PC-3 (cell line): ENCODE data around the gene UTRN. TPM values are rescaled to one million over a fixed set of nuclear protein-coding genes. Genes with fewer than 3 reads are reported as not detected.
A peak's percentile ranks its signal among the peaks of the same experiment; 100 is the strongest.

Experiments used
- ATAC-seq: fragments of 200-7000 bp; cut with Tn5 transposase; 2 replicates; pipeline ENCODE4 v1.9.1; 2020; ENCODE audit warnings: mild to moderate bottlenecking, moderate library complexity
- BruUV-seq: library from RNA; stranded (reverse); fragments of 400-500 nt; replicated peaks from 2 replicates; lab custom pipeline; 2021; lab: Mats Ljungman, UMichigan
- CTCF ChIA-PET: fragments of 300-600 bp; sonication (Branson Sonifier 250); formaldehyde crosslinking; loops from one replicate; lab custom pipeline; 2022; ENCODE audit warnings: antibody characterized with exemption; lab: Charles Lee
- POLR2A ChIA-PET: fragments of 300-600 bp; sonication (Branson Sonifier 250); formaldehyde crosslinking; loops from one replicate; lab custom pipeline; 2022; ENCODE audit warnings: antibody characterized with exemption; ENCODE audit not compliant: unreplicated experiment; lab: Charles Lee
- DNase-seq: peaks from one replicate; pipeline ENCODE4 v3.0.0-alpha.2; 2015
- H2AFZ ChIP-seq: fragments of 300-600 bp; sonication (generic); 2 replicates; pipeline ENCODE4 v1.6.0; 2016; ENCODE audit warnings: antibody characterized with exemption, low read length
- H3F3A ChIP-seq: fragments of 300-600 bp; sonication (generic); one replicate; pipeline ENCODE4 v1.6.0; 2017; ENCODE audit warnings: antibody characterized with exemption, low read length, control low read depth, mild to moderate bottlenecking; ENCODE audit not compliant: unreplicated experiment
- H3K27ac ChIP-seq: fragments of 300-600 bp; sonication (generic); 2 replicates; pipeline ENCODE4 v1.5.1; 2016; ENCODE audit warnings: mild to moderate bottlenecking, low read length
- H3K27me3 ChIP-seq: fragments of 300-600 bp; sonication (generic); 2 replicates; pipeline ENCODE4 v1.6.1; 2016; ENCODE audit warnings: low read length, mixed read lengths
- H3K36me3 ChIP-seq: fragments of 300-600 bp; sonication (generic); 2 replicates; pipeline ENCODE4 v1.6.1; 2016; ENCODE audit warnings: low read depth, mixed run types, low read length, mixed read lengths
- H3K4me1 ChIP-seq: fragments of 300-600 bp; sonication (generic); 2 replicates; pipeline ENCODE4 v1.5.1; 2016; ENCODE audit warnings: low read length; ENCODE audit not compliant: insufficient read depth
- H3K4me2 ChIP-seq: fragments of 300-600 bp; sonication (generic); 2 replicates; pipeline ENCODE4 v1.6.0; 2016; ENCODE audit warnings: low read length
- H3K4me3 ChIP-seq: fragments of 300-600 bp; sonication (generic); 2 replicates; pipeline ENCODE4 v1.5.1; 2016; ENCODE audit warnings: mild to moderate bottlenecking, low read length, mixed read lengths
- H3K79me2 ChIP-seq: fragments of 300-600 bp; sonication (generic); 2 replicates; pipeline ENCODE4 v1.6.1; 2017; ENCODE audit warnings: low read length, mixed read lengths
- H3K9ac ChIP-seq: fragments of 300-600 bp; sonication (generic); 2 replicates; pipeline ENCODE4 v1.6.0; 2016; ENCODE audit warnings: mild to moderate bottlenecking, low read length
- H3K9me2 ChIP-seq: fragments of 300-600 bp; sonication (generic); replicated peaks from 2 replicates; pipeline ENCODE4 v1.6.1; 2016; ENCODE audit warnings: mixed run types, low read length, mixed read lengths
- H3K9me3 ChIP-seq: fragments of 300-600 bp; sonication (generic); 2 replicates; pipeline ENCODE4 v1.6.1; 2016; ENCODE audit warnings: low read length, mixed read lengths
- H4K20me1 ChIP-seq: fragments of 300-600 bp; sonication (generic); 2 replicates; pipeline ENCODE4 v1.6.1; 2016; ENCODE audit warnings: low read length, mixed read lengths
- CTCF ChIP-seq: fragments of 300-600 bp; sonication (generic); conservative IDR thresholded peaks from 2 replicates; pipeline ENCODE4 v1.5.1; 2017; ENCODE audit warnings: antibody characterized with exemption, low read depth, mild to moderate bottlenecking, low read length
- EZH2 ChIP-seq: fragments of 300-600 bp; sonication (generic); IDR thresholded peaks from one replicate; pipeline ENCODE4 v1.6.1; 2017; ENCODE audit warnings: antibody characterized with exemption, mild to moderate bottlenecking, low read length; ENCODE audit not compliant: unreplicated experiment
- EZH2phosphoT487 ChIP-seq: fragments of 300-600 bp; sonication (generic); IDR thresholded peaks from 2 replicates; pipeline ENCODE4 v1.6.1; 2018; ENCODE audit warnings: mild to moderate bottlenecking, antibody characterized with exemption, low read length, borderline replicate concordance
- intact Hi-C: fragments of 100-400 bp; cut with micrococcal nuclease; formaldehyde crosslinking; loops from 2 replicates; pipeline ENCODE4 v1.9.0; 2023
- total RNA-seq: library from RNA; depleted of rRNA; stranded (reverse); fragments of >200 nt; gene quantifications from 2 replicates; pipeline ENCODE4 v1.2.3, GENCODE V29; 2014

UTRN gene
- total RNA-seq, 1 experiment from 2014 or later, result 58.3 TPM

- intact Hi-C loops, result no loop called here
- no TSS peak for BruUV-seq
- CTCF ChIA-PET, result no interaction called here
Measured at GRCh38 chr6:144326393-144326792, 41.3 kb downstream of the UTRN start.

DNA sequence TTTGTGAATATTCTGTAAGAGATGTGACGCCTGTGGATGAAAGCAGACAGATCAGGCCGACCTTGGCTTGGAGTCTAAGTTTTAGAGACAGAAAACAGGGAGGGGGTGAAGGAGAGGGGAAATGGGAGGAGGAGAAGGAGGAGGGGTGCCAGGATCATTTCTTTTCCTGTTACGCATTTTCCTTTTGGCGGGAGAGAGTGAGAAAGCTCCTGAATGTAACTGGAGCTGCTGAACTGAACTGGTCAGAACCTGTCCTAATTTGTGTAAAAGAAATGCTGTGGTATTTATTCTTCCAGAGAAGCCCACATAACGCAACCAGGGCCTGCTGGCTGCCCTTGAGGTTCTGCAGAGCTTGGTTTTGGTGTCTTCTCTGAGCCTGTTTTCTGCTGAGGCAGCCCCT, 41.9 kb downstream of the UTRN start:
- H3K79me2 ChIP-seq, result peaks cover 73% of the 10 kb centered on the region
- no peak overlapping the region for H2AFZ ChIP-seq
- intact Hi-C loops, result no loop called here
- no peak for DNase-seq
- H4K20me1 ChIP-seq, result no peaks in the 10 kb centered on the region
- H3K4me1 ChIP-seq, result peaks cover 34% of the 10 kb centered on the region
- CTCF ChIA-PET, result no interaction called here
- H3K4me3 ChIP-seq, result no peak overlapping the region
- no peaks in the 10 kb centered on the region for H3F3A ChIP-seq
- no peaks in the 10 kb centered on the region for H3K9me3 ChIP-seq
- TF ChIP-seq EZH2phosphoT487 (no peak), CTCF (no peak), EZH2 (no peak)
- H3K9me2 ChIP-seq, result no peaks in the 10 kb centered on the region
- H3K4me2 ChIP-seq, result no peak overlapping the region
- POLR2A ChIA-PET, result no interaction called here
- H3K9ac ChIP-seq, result no peak overlapping the region
- no TSS peak for BruUV-seq
- H3K36me3 ChIP-seq, result no peaks in the 10 kb centered on the region
- H3K27ac ChIP-seq, result no peak overlapping the region
- no peaks in the 10 kb centered on the region for H3K27me3 ChIP-seq
- ATAC-seq, result no peak

More at GRCh38 chr6:144326393-144326792, 41.3 kb downstream of the UTRN start:
- no peak overlapping the region for H3K4me3 ChIP-seq
- no peaks in the 10 kb centered on the region for H3K9me3 ChIP-seq
- H3K36me3 ChIP-seq, result no peaks in the 10 kb centered on the region
- POLR2A ChIA-PET, result no interaction called here
- H4K20me1 ChIP-seq, result no peaks in the 10 kb centered on the region
- H3K27me3 ChIP-seq, result no peaks in the 10 kb centered on the region
- H3K4me1 ChIP-seq, result peaks cover 37% of the 10 kb centered on the region
- H3F3A ChIP-seq, result no peaks in the 10 kb centered on the region
- peaks cover 66% of the 10 kb centered on the region for H3K79me2 ChIP-seq
- ATAC-seq, result no peak
- H3K9me2 ChIP-seq, result no peaks in the 10 kb centered on the region
- TF ChIP-seq CTCF (no peak), EZH2phosphoT487 (no peak), EZH2 (no peak)
- H3K9ac ChIP-seq, result no peak overlapping the region
- no peak for DNase-seq
- no peak overlapping the region for H2AFZ ChIP-seq
- H3K4me2 ChIP-seq, result no peak overlapping the region
- H3K27ac ChIP-seq, result no peak overlapping the region

GRCh38 chr6:144330017-144330987, 45.2 kb downstream of the UTRN start:
- intact Hi-C loops, result no loop called here
- CTCF ChIA-PET, result no interaction called here
- POLR2A ChIA-PET, result no interaction called here
- Histone ChIP-seq H3K79me2 (peaks cover 69% of the 10 kb centered on the region), H4K20me1 (no peaks in the 10 kb centered on the region), H3K4me2 (peak overlapping the region; percentile 68), H3K9me3 (no peaks in the 10 kb centered on the region), H3K9ac (no peak overlapping the region), H3K27ac (0 out of 2 replicates have a peak overlapping the region, but pooled peaks have one; percentile 6), H3K9me2 (no peaks in the 10 kb centered on the region), H3F3A (no peaks in the 10 kb centered on the region), H3K27me3 (no peaks in the 10 kb centered on the region), H3K4me3 (peak overlapping the region; percentile 45), H3K4me1 (peaks cover 23% of the 10 kb centered on the region), H2AFZ (no peak overlapping the region), H3K36me3 (no peaks in the 10 kb centered on the region)
- DNase-seq, result peak; percentile 87
- BruUV-seq, result no TSS peak
- TF ChIP-seq EZH2phosphoT487, result no peak
- ATAC-seq, result peak; percentile 67
